Thyroid gland (tissue), 4 donors: Measurements from ENCODE around the gene LAMA1. TPM values are rescaled to one million over a fixed set of nuclear protein-coding genes. Genes with fewer than 3 reads are reported as not detected.

Experiments used
- DNase-seq, 2 donors: peaks; one replicate each; pipeline ENCODE4 v3.0.0-alpha.2; 2019
- H3K27ac ChIP-seq, 3 donors: fragments of 200-600 bp; sonication (generic); 1 replicate in 2 of 3; 2 replicates in 1 of 3; pipeline ENCODE4 v1.5.1; 2016 to 2019; ENCODE audit warnings: mild to moderate bottlenecking in 1 of 3, moderate library complexity in 1 of 3
- H3K27me3 ChIP-seq: fragments of 200-600 bp; sonication (generic); one replicate; pipeline ENCODE4 v1.5.1; 2019
- H3K36me3 ChIP-seq, 2 donors: fragments of 200-600 bp; sonication (generic); one replicate each; pipeline ENCODE4 v1.5.1; 2016 to 2019
- H3K4me1 ChIP-seq, 2 donors: fragments of 200-600 bp; sonication (generic); one replicate each; pipeline ENCODE4 v1.5.1; 2017 to 2019
- H3K4me3 ChIP-seq, 3 donors: fragments of 200-600 bp; sonication (generic); replicated peaks in 1 of 3; 1 replicate in 2 of 3; 2 replicates in 1 of 3; pipeline ENCODE4 v1.5.1; 2016; ENCODE audit warnings: mild to moderate bottlenecking in 1 of 3
- H3K9me3 ChIP-seq: fragments of 200-600 bp; sonication (generic); one replicate; pipeline ENCODE4 v1.5.1; 2017
- POLR2A ChIP-seq, 2 donors: fragments of 450-650 bp; IDR thresholded peaks; one replicate each; pipeline ENCODE4 v1.6.1; 2017; ENCODE audit warnings: antibody characterized with exemption in 2 of 2, mild to moderate bottlenecking in 2 of 2, moderate library complexity in 1 of 2
- WGBS, 2 donors: methylation state at CpG; one replicate each; pipeline ENCODE4 v1.1.5; 2017; 5-methylcytosine and 5-hydroxymethylcytosine counted together
- intact Hi-C: fragments of 100-400 bp; cut with DNase I; formaldehyde crosslinking; loops from one replicate; pipeline ENCODE4 v1.15.1; 2023
- total RNA-seq, 4 donors: library from RNA; depleted of rRNA; stranded (reverse); fragments of >200 nt; gene quantifications; one replicate each; pipeline ENCODE4 v1.2.3, GENCODE V29; 2016
- TF ChIP-seq, protein P1 (sequence below), 6 experiments: fragments of 200-600 bp in 3 of 6; fragments of 450-650 bp in 3 of 6; sonication (generic) in 3 of 6; IDR thresholded peaks; one replicate each; pipeline ENCODE4 v1.5.1; 2016 to 2019; ENCODE audit warnings: antibody characterized with exemption in 6 of 6, mild to moderate bottlenecking in 2 of 6, inconsistent platforms in 1 of 6, moderate library complexity in 1 of 6

LAMA1 gene, protein sequence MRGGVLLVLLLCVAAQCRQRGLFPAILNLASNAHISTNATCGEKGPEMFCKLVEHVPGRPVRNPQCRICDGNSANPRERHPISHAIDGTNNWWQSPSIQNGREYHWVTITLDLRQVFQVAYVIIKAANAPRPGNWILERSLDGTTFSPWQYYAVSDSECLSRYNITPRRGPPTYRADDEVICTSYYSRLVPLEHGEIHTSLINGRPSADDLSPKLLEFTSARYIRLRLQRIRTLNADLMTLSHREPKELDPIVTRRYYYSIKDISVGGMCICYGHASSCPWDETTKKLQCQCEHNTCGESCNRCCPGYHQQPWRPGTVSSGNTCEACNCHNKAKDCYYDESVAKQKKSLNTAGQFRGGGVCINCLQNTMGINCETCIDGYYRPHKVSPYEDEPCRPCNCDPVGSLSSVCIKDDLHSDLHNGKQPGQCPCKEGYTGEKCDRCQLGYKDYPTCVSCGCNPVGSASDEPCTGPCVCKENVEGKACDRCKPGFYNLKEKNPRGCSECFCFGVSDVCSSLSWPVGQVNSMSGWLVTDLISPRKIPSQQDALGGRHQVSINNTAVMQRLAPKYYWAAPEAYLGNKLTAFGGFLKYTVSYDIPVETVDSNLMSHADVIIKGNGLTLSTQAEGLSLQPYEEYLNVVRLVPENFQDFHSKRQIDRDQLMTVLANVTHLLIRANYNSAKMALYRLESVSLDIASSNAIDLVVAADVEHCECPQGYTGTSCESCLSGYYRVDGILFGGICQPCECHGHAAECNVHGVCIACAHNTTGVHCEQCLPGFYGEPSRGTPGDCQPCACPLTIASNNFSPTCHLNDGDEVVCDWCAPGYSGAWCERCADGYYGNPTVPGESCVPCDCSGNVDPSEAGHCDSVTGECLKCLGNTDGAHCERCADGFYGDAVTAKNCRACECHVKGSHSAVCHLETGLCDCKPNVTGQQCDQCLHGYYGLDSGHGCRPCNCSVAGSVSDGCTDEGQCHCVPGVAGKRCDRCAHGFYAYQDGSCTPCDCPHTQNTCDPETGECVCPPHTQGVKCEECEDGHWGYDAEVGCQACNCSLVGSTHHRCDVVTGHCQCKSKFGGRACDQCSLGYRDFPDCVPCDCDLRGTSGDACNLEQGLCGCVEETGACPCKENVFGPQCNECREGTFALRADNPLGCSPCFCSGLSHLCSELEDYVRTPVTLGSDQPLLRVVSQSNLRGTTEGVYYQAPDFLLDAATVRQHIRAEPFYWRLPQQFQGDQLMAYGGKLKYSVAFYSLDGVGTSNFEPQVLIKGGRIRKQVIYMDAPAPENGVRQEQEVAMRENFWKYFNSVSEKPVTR (N-terminal part only)
- total RNA-seq, result 10 to 100 TPM in 3 of 4 donors, 1 to 10 TPM in 1; 4.2 to 20.7 (median 15.2) TPM

DNA sequence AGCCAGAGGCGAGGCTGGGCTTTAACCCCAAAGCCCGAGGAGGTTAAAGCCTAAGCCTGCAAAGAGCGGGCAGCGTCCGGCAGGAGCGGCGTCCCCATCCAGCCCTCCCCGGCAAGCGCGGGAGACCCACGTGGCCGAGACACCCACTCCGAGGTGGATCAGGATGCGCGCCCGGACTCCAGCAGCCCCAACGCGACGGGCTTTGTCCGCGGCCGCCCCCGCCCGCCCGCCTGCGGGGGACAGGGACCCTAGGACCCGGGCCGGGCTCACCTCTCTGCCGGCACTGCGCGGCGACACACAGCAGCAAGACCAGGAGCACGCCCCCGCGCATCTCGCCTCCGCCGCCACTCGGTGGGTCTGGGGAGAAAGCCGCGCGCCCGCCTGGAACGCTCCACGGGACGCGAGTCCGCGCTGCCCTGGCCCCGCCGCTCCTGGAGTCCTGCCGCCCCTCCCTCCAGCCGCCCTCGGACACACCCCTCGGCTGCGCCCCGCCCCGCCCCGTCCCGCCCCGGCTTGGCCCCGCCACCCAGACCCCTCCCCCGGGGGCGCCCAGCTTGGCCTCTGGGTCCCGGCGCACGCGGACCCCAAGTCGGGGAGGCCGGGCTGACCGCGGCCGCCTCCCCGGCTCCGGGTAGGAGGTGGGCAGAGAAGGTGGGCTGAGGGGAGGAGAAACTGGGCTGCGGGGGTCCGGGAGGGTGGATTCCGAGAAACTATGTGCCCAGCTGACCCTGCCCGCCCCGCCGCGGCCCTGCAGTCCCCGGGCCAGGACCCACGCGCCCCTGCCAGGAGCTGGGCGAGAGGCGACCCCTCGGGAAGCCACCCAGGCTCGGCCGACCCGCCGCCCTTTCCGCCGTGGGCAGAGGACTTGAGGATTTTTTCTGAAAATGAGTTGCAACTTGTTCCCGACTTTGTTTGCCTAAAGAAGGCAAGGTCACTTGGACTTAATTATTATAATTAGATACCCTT is at the start of gene LAMA1:
TSS of gene LAMA1 (minus strand) at position 408 of the 966 bp plus-strand sequence. CDS start at position 331, 77 bp downstream.
- Histone ChIP-seq H3K9me3 (no peaks in the 10 kb centered on the region), H3K4me1 (peaks cover 3 to 6% of the 10 kb centered on the region in 2 donors), H3K4me3 (peak within 1 kb of the TSS; percentile 54 to 69 (median 60)), H3K27me3 (no peaks in the 10 kb centered on the region), H3K27ac (peak within 1 kb of the TSS in 1 of 3 donors; percentile 14), H3K36me3 (no peaks in the 10 kb centered on the region)
- DNase-seq, result peak; percentile 57 to 68
- 3 to 14% methylated on average over 12 to 21 of the region's 95 CpGs for WGBS, 2 donors
- intact Hi-C loops, result no loop called here
- TF ChIP-seq POLR2A (IDR thresholded peaks at IDR 0.05), result peak in 1 of 2 donors; percentile 55
- TF ChIP-seq, protein P1, sequence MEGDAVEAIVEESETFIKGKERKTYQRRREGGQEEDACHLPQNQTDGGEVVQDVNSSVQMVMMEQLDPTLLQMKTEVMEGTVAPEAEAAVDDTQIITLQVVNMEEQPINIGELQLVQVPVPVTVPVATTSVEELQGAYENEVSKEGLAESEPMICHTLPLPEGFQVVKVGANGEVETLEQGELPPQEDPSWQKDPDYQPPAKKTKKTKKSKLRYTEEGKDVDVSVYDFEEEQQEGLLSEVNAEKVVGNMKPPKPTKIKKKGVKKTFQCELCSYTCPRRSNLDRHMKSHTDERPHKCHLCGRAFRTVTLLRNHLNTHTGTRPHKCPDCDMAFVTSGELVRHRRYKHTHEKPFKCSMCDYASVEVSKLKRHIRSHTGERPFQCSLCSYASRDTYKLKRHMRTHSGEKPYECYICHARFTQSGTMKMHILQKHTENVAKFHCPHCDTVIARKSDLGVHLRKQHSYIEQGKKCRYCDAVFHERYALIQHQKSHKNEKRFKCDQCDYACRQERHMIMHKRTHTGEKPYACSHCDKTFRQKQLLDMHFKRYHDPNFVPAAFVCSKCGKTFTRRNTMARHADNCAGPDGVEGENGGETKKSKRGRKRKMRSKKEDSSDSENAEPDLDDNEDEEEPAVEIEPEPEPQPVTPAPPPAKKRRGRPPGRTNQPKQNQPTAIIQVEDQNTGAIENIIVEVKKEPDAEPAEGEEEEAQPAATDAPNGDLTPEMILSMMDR (IDR thresholded peaks at IDR 0.05), result no peak

DNA sequence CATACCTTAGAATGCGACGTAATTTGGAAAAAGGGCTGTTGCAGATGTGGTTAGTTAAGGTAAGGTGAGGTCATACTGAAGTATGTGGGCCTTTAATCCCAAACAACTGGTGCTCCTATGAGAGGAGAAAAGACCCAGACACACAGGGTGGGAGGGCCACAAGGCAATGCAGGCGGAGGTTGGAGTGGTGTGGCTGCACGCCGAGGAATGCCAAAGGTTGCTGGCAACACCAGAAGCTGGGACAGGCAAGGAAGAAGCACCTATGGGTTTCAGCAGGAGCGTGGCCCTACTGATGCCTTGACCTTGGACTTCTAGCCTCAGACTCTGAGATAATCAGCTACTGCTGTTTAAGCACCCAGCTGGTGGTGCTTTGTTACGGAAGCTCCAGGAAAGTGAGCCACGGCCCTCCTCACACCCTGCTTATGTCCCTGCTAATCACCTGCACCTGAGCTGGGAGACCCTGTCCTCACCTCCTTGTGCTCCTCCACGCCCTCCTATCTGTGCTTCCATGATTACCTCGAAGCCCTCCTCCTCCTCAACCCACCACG is 48.3 kb upstream of the LAMA1 start:
- no peaks in the 10 kb centered on the region for H3K27me3 ChIP-seq
- intact Hi-C loops, result no loop called here
- no peak overlapping the region for H3K4me3 ChIP-seq
- TF ChIP-seq POLR2A (IDR thresholded peaks at IDR 0.05), result no peak
- TF ChIP-seq, protein P1 (IDR thresholded peaks at IDR 0.05), result no peak
- H3K27ac ChIP-seq, result no peak overlapping the region
- H3K9me3 ChIP-seq, result no peaks in the 10 kb centered on the region
- 84 to 92% methylated on average over 11 of the region's 11 CpGs for WGBS, 2 donors
- no peak for DNase-seq
- no peaks in the 10 kb centered on the region for H3K36me3 ChIP-seq
- no peaks in the 10 kb centered on the region for H3K4me1 ChIP-seq

DNA sequence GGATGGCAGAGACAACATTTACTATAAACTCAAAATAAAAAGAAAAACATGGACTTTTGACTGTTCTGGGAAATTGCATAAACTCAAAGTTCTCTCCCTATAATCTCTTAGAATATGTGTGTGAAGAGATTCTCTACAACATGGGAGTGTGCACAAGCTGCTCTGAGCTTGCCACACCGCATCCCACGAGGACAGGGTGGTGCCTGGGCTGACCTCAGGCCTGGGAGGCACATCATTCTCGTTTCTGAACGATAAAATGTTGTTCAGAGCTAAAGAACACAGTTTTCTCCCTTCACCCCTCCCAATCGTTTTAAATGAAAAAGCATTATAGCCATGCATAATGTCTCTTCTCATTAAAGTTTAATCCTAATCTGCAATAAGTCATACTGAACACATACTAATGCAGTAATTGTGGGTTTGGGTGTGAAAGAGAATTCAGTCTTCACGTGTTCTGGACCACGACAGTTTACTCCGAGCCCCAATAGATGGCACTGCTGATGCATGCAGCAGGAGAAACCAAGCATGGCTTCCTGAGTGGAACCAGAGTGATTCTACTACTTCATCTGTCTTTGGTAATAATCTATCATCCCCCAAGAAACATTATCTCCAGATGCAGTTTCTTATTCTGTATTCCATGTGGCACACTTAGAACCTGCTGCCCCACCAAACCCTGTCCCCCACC is 46.9 kb upstream of the LAMA1 start:
- H3K36me3 ChIP-seq, result no peaks in the 10 kb centered on the region
- H3K27me3 ChIP-seq, result no peaks in the 10 kb centered on the region
- DNase-seq, result peak; percentile 41 to 51
- H3K4me3 ChIP-seq, result no peak overlapping the region
- TF ChIP-seq POLR2A (IDR thresholded peaks at IDR 0.05), result no peak
- TF ChIP-seq, protein P1 (IDR thresholded peaks at IDR 0.05), result peak; percentile 20 to 72 (median 56)
- intact Hi-C loops, result no loop called here
- H3K27ac ChIP-seq, result no peak overlapping the region
- H3K4me1 ChIP-seq, result no peaks in the 10 kb centered on the region
- no peaks in the 10 kb centered on the region for H3K9me3 ChIP-seq
- 37 to 39% methylated on average over 8 of the region's 8 CpGs for WGBS, 2 donors
